GM19395 (cell line): Measurements from ENCODE around the gene ARSB.

ENCODE experiments used
- ATAC-seq: cut with Tn5 transposase; IDR thresholded peaks from one replicate; pipeline ENCODE4 v1.9.1; 2021; ENCODE audit warnings: mild to moderate bottlenecking, moderate library complexity; ENCODE audit not compliant: unreplicated experiment

ARSB gene

DNA sequence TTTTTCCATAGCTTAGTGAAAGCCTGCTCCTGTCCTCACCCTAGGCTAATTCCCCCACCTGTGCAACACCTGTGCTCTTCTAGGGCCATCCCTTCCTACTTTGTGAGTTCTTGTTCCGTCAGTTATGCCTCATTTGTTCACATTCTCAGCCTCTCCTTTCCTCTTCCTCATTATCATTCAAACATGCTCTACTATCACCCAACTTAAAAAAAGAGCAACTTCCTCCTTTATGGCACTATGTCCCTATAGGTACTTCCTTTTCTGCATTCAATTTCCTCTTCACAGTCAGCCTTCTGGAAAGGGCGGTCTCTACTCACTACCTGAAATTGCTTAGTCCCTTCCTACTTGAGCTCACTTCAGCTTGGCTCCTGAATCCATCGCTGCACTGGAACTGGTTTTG is 224.7 kb downstream of the ARSB start:
- ATAC-seq: no peak

DNA sequence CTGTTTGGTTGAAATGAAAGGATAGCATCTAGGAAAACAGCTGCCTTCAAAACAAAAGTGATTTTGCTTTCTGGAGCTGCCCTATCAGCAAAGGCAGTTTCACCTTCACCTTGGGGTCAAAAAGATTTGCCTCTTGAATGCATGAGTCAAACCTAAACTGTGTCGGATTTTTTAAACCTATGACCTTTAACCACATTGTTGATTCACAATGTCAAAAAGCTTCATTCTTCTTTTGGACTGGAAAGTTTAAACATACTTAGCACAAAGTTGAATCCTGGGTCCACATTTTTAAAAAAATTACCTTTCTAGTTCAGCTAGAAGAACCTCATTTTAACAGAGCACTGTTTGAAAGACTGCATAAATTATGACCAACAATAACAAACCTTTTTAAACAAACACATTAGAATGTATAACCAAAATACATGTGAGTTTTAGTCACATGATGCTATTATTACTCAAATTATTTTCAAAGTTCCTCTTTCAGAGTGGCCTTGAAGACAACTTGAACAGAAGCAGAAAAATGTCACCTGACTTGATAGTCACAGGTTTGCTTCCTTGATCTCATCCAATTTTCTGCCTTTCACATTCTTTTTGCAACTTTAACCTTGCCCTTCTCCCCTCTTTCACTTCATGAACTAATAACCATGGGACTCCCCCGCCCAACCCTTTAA is 226.8 kb downstream of the ARSB start:
- peak; percentile 74 for ATAC-seq

DNA sequence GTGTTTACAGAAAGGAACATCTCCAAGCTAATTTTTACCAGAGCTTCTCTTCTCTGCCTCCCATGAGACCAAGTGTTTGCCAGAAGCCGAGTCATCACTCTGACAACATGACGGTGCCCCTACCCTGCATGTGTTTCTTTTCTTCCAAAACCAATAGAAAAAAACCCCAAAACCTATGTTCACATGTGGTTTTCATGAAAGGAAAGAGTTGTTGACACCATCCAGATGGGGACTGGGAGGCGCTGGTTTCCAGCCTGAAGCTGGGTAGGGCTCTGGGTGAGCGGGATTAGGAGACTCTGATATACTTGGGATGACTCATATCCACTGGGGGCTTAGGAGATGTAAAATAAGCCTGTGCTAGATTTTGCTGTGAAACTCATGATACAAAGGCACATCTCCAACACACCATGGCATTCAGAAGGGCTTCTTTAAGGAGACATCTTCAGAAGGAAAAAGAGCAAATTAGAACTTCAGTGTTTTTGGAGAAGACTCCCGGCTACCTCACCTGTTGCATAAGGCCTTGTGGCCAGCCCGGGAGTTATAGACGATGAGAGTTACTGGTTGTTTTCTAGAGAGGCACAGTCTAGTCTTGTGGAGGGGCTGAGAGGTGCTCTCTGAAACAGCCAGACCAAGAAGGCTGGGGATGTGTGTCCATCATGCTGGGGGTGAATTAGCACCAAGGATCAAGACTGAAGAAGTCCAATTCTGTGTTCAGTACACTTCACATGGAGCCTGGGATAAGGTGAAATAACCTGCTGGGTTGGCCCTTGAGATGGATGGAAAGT is 227.6 kb downstream of the ARSB start:
- ATAC-seq: peak; percentile 44

GRCh38 chr5:78756858-78757257 is 228.3 kb downstream of the ARSB start:
- ATAC-seq: no peak

- ATAC-seq: no peak
Observed at GRCh38 chr5:78755822-78756429, 229.2 kb downstream of the ARSB start.

DNA sequence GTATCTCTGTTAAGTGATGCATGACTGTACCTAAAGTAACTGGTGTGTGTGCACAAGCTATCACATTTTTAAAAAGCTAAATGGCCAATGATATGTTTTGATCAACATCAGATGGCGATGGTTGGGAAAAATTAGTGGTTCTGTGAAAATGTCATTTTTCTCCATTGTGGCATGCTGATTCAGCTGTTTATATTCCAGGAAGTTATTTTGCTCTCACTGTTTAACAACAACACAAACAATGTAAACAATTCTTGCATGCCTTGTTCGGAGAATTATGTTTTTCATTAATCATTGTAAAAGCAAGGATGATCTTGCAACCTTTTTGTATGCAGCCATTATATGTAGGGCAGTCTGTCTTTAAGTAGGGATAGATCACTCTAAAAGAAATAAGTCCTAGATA is 230.5 kb downstream of the ARSB start:
- no peak for ATAC-seq

DNA sequence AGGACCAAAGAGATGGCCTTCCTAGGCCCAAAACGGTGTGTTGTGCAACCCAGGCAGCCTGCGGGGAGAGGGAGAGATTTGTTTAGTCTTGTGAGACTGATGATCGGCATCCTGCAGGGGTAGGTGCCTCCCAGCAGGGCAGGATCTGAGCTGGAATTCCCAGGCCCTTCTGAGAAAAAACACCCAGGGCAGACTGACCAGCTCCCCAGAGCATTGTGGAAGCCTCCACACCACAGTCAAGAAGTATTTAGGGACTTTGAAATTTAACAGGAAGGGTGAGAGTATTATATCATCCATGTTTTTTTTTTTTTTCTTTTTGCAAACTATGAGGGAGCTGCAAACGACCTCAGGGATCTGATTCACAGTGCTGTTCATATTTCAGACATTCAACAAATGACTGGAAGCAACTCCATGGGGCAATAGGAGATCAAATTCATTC is 232.0 kb downstream of the ARSB start:
- no peak for ATAC-seq

- no peak for ATAC-seq
Observed at GRCh38 chr5:78751872-78752271, 233.2 kb downstream of the ARSB start.

DNA sequence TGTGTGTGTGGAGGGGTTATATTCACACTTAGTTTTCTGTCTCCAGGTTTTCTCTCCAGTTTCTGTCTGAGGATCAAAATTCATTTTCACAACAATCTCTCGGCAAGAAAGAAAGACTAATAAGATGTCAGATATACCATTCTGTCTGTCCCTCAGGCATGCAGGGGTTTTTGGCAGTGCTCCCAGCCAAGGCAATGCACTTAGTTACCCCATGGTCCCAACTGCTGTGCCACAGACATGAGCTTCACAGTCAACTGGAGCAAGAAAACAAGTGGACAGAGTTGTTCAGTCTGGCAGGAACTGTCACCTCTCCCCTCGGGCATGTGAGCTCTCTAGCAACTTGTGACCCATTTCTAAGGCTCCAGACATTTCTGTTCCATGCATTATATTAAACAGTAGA is 234.8 kb downstream of the ARSB start:
- no peak for ATAC-seq

DNA sequence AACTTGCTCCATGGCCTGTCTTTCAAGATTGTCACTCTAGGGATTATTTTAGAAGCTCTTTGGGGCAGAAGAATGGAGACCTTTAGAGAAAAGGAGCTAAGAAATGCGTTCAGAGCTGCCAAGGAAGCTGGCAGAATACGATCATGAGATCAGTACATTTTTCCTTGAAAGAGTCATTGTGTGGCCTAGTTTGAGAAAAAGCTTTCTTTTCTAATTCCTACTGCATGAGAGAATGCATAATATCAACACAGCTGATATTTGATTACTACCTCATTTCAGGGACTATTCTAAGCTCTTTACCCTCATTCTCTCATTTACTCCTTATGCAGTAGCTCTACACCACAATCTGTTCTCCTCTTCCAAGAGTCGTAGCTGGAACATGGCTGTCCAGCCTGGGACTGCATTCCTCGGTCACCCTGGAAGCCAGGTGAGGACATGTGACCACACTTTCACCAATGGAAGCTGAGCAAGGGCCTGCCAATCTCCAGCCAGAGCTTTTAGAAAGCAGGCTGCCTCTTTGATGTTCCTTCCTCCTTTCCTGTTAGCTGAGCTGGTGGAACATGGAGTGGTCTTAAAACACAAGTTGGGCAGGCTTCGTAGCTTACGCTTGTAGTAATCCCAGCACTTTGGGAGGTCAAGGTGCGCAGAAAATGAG is 237.3 kb downstream of the ARSB start:
- no peak for ATAC-seq

DNA sequence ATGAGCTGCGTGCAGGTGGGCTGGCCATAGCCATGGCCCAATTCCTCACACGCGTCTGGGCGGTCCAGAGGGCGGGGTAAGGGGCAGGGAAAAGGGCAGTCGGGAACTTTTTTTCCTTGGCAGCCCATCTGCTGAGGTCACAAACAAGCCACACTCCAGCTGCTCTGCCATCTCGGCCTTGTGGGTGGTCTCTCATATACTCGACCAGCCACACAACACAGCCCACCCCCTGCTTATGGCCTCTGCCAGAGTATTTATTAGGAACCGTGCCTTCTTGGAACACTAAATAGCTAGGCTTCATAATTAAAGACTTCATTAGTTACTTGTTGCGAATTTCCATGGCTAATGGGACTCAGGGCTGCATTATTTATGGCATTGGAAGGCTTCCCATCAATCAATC is 238.1 kb downstream of the ARSB start:
- ATAC-seq: no peak

DNA sequence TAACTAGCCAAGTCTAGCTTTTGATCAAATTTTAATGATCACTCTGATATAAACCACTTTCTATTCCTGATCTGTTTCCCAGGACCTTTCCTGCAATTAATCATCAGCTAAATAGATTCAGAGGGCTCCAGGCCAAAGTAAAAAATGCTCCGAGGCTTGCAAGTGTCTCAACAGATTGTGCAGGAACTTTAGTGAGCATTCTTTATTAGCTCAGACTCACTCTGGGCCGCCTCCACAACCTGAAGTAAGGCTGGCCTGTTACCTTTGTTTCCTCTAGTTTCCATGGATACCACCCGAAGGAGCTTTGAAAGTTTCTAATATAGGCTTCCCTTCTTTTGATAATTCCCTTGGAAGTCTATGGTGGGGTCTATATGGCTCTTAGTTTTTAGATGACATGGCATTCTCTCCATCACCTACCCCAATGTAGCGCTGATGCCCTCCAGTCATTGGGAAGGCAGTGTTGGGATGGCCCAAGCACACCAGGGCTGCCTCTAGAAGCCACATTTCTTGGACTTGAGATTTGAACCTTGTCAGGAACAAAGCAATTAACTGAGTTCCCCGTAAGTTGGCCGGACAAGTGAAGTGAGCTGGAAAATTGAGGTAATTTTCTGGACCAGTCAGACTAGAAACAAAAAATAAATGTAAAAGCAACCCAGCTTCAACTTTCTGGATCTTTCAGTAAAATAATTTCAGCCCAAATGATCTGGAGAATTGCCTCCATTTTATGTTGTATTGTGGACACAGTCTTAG is 238.9 kb downstream of the ARSB start:
- no peak for ATAC-seq

DNA sequence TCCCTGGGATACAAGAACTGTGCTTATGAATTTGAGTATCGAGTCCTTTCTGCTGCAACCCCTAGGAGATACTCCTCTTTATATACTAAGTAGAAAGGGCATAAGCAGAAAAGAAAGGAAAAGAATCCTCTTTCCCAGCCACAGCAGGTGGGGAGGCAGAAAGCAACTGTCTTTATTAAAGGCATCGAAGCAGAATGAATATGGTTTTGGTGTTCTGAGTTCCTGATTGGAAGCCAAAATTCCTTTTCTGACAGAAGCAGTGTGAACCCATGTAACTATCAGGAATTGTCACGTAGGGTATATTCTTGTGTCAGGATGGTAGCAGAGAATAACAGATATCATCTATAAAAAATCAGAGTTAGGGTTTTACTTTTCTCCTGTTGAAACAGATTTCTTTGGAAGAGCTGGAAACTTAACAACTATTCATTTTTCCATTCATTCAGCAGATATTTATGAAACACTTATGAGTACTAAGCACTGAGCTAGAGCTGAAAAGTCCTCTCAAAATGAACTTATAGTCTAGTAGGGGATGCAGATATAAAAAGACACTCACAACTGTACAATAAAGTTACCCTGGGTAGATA is 240.1 kb downstream of the ARSB start:
- no peak for ATAC-seq

GRCh38 chr5:78741019-78741418 is 244.1 kb downstream of the ARSB start:
- ATAC-seq: no peak

GRCh38 chr5:78738693-78739300 is 246.3 kb downstream of the ARSB start:
- ATAC-seq: no peak

DNA sequence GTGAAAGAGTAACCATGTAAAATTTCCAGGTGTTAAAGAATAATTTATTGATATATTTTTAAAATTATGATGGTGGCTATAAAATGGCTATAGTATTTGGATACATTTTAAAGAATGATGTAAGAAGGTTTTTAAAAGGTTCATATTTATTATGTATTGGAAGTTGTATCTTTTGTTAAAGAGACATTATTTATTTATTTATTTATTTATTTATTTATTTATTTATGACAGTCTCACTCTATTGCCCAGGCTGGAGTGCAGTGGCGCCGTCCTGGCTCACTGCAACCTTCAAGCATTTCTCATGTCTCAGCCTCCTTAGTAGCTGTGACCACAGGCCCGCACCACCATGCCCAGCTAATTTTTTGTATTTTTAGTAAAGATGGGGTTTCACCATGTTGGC is 247.0 kb downstream of the ARSB start:
- no peak for ATAC-seq

DNA sequence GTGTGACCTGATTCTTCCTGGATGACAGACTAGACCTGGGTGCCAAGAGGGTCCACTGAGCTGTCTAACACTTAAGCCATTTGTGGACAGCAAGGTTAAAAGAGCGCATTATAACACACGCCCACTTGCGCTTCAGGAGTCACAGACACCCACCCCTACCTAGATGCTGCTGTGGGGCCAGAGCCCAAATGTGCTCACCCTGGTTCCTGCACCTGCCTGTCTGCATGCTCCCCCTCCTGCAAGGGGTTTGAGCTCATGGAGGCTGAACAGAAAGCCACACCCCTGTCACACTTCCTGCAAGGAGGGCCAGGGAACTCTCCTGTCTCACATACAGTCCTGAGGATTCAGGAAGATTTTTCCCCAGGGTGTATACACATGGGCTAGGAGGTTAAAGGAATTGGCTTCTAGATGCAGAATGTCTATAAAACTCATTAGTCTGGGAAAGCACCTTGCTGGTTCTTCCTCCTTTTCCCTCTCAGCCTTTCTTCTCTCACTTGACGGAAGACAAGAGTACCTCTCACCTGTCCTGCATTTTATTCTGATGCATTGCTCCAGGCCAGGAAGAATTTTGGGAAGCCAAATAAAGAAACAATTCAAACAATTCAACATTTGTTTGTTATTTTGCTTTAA is 249.2 kb downstream of the ARSB start:
- no peak for ATAC-seq

- no peak for ATAC-seq
Observed at GRCh38 chr5:78734950-78735349, 250.2 kb downstream of the ARSB start.

- ATAC-seq: no peak
Observed at GRCh38 chr5:78734094-78734845, 250.8 kb downstream of the ARSB start.
